H1 (cell line): ENCODE results near the gene MBD5. TPM values are rescaled to one million over a fixed set of nuclear protein-coding genes. Genes with fewer than 3 reads are reported as not detected.

ENCODE experiments used
- CTCF ChIA-PET: fragments of 300-600 bp; sonication (Branson Sonifier 250); formaldehyde crosslinking; loops from one replicate; lab custom pipeline; 2021; ENCODE audit not compliant: partially characterized antibody; lab: Charles Lee
- POLR2A ChIA-PET: fragments of 300-600 bp; sonication (Branson Sonifier 250); formaldehyde crosslinking; loops from one replicate; lab custom pipeline; 2021; ENCODE audit warnings: inconsistent platforms; ENCODE audit not compliant: partially characterized antibody; lab: Charles Lee
- DNase-seq, 2 experiments: peaks; one replicate each; pipeline versions ENCODE4 v3.0.0 to v3.0.0-alpha.2; 2010 to 2022; ENCODE audit warnings: low spot score in 2 of 2, low read depth in 1 of 2, mixed read lengths in 1 of 2
- FAIRE-seq: peaks from 2 replicates; lab custom pipeline; 2011; peaks lifted over from hg19 to GRCh38; lab: Jason Lieb, UNC
- H2AFZ ChIP-seq: 2 replicates; pipeline ENCODE4 v1.8.1; 2012; ENCODE audit warnings: low read length, inconsistent platforms
- H2AK5ac ChIP-seq: 2 replicates; pipeline ENCODE4 v1.6.1; 2013; ENCODE audit warnings: low read depth, low read length
- H2BK120ac ChIP-seq: replicated peaks from 2 replicates; pipeline ENCODE3; 2013; ENCODE audit warnings: low read depth, low read length, inconsistent platforms
- H2BK12ac ChIP-seq: 2 replicates; pipeline ENCODE4 v1.6.1; 2013; ENCODE audit warnings: low read depth, low read length
- H2BK15ac ChIP-seq: 2 replicates; pipeline ENCODE4 v1.6.1; 2013; ENCODE audit warnings: low read length
- H2BK20ac ChIP-seq: 2 replicates; pipeline ENCODE4 v1.6.1; 2013; ENCODE audit warnings: low read length
- H2BK5ac ChIP-seq: 2 replicates; pipeline ENCODE4 v1.6.1; 2013; ENCODE audit warnings: low read depth, low read length
- H3K14ac ChIP-seq: 2 replicates; pipeline ENCODE4 v1.6.1; 2013; ENCODE audit warnings: inconsistent platforms; ENCODE audit not compliant: insufficient read length
- H3K18ac ChIP-seq: 2 replicates; pipeline ENCODE4 v1.6.1; 2013; ENCODE audit warnings: low read length; ENCODE audit errors: extremely low read depth
- H3K23ac ChIP-seq: 2 replicates; pipeline ENCODE4 v1.6.1; 2013; ENCODE audit warnings: inconsistent platforms; ENCODE audit not compliant: insufficient read length
- H3K23me2 ChIP-seq: 2 replicates; pipeline ENCODE4 v1.6.1; 2013; ENCODE audit warnings: low read depth, low read length
- H3K27ac ChIP-seq: 2 replicates; pipeline ENCODE4 v1.6.1; 2011; ENCODE audit warnings: low read depth, low read length, inconsistent platforms
- H3K27me3 ChIP-seq, 4 experiments: replicated peaks in 1 of 4; 1 replicate in 1 of 4; 2 replicates in 3 of 4; pipeline versions ENCODE4 v1.6.1 to v1.8.1; 2011 to 2013; ENCODE audit warnings: low read length in 3 of 4, mild to moderate bottlenecking in 3 of 4, inconsistent platforms in 2 of 4, mixed read lengths in 2 of 4, moderate library complexity in 1 of 4; ENCODE audit not compliant: control insufficient read depth in 3 of 4, insufficient read depth in 3 of 4; ENCODE audit errors: extremely low read depth in 1 of 4
- H3K36me3 ChIP-seq, 4 experiments: 2 replicates each; pipeline versions ENCODE4 v1.6.1 to v1.8.1; 2011 to 2013; ENCODE audit warnings: mild to moderate bottlenecking in 4 of 4, low read length in 3 of 4, moderate library complexity in 2 of 4, control low read depth in 1 of 4, inconsistent platforms in 1 of 4; ENCODE audit not compliant: insufficient read depth in 4 of 4, control insufficient read depth in 2 of 4
- H3K4ac ChIP-seq: replicated peaks from 2 replicates; pipeline ENCODE3; 2013; ENCODE audit warnings: low read length, low read depth, mixed read lengths, inconsistent platforms; ENCODE audit not compliant: insufficient read length
- H3K4me1 ChIP-seq, 4 experiments: replicated peaks in 1 of 4; 1 replicate in 1 of 4; 2 replicates in 3 of 4; pipeline versions ENCODE4 v1.6.1 to v1.8.1; 2011 to 2013; ENCODE audit warnings: low read length in 3 of 4, inconsistent platforms in 2 of 4, mixed read lengths in 1 of 4; ENCODE audit not compliant: insufficient read depth in 4 of 4, control insufficient read depth in 3 of 4
- H3K4me2 ChIP-seq, 2 experiments: 2 replicates each; pipeline versions ENCODE4 v1.6.1 to v1.8.1; 2011 to 2013; ENCODE audit warnings: low read depth in 2 of 2, low read length in 2 of 2, control low read depth in 1 of 2, inconsistent platforms in 1 of 2, mild to moderate bottlenecking in 1 of 2; ENCODE audit not compliant: insufficient read depth in 1 of 2
- H3K4me3 ChIP-seq, 4 experiments: fragments of 200-600, 300-600 bp in 1 of 4; sonication (generic), shearing (Covaris generic), sonication (Bioruptor Twin) in 1 of 4; 2 replicates each; pipeline versions ENCODE4 v1.5.1 to v1.8.1; 2011 to 2016; ENCODE audit warnings: low read length in 4 of 4, low read depth in 3 of 4, control low read depth in 2 of 4, inconsistent platforms in 2 of 4, mild to moderate bottlenecking in 2 of 4, mixed read lengths in 1 of 4, moderate library complexity in 1 of 4; ENCODE audit not compliant: insufficient read depth in 2 of 4; ENCODE audit errors: extremely low read depth in 1 of 4
- H3K56ac ChIP-seq: replicated peaks from 2 replicates; pipeline ENCODE3; 2013; ENCODE audit warnings: low read depth, mild to moderate bottlenecking, mixed read lengths, low read length, inconsistent platforms; ENCODE audit not compliant: insufficient read length
- H3K79me1 ChIP-seq: 2 replicates; pipeline ENCODE4 v1.6.1; 2013; ENCODE audit warnings: low read depth, low read length, control low read depth
- H3K79me2 ChIP-seq, 2 experiments: 2 replicates each; pipeline versions ENCODE4 v1.6.1 to v1.8.1; 2012 to 2013; ENCODE audit warnings: low read length in 2 of 2, mild to moderate bottlenecking in 2 of 2, inconsistent platforms in 1 of 2; ENCODE audit not compliant: insufficient read depth in 2 of 2, control insufficient read depth in 1 of 2
- H3K9ac ChIP-seq, 4 experiments: replicated peaks in 1 of 4; 1 replicate in 1 of 4; 2 replicates in 3 of 4; pipeline versions ENCODE4 v1.6.1 to v1.8.1; 2011 to 2013; ENCODE audit warnings: low read depth in 3 of 4, low read length in 3 of 4, control low read depth in 2 of 4, mild to moderate bottlenecking in 2 of 4, moderate library complexity in 2 of 4, inconsistent platforms in 1 of 4; ENCODE audit errors: extremely low read depth in 1 of 4
- H3K9me3 ChIP-seq, 2 experiments: 2 replicates each; pipeline versions ENCODE4 v1.6.1 to v1.8.1; 2012 to 2013; ENCODE audit warnings: mild to moderate bottlenecking in 2 of 2, moderate library complexity in 2 of 2, control low read depth in 1 of 2, inconsistent platforms in 1 of 2, low read depth in 1 of 2, low read length in 1 of 2, mixed read lengths in 1 of 2; ENCODE audit not compliant: insufficient read depth in 2 of 2
- H4K20me1 ChIP-seq, 2 experiments: replicated peaks in 1 of 2; 2 replicates each; pipeline versions ENCODE3 to v1.8.1; 2011 to 2013; ENCODE audit warnings: inconsistent platforms in 2 of 2, low read length in 2 of 2, mild to moderate bottlenecking in 1 of 2; ENCODE audit not compliant: insufficient read depth in 2 of 2, control insufficient read depth in 1 of 2
- H4K5ac ChIP-seq: 2 replicates; pipeline ENCODE4 v1.6.1; 2013; ENCODE audit warnings: low read length, low read depth, mixed read lengths, inconsistent platforms; ENCODE audit not compliant: insufficient read length
- H4K8ac ChIP-seq: 2 replicates; pipeline ENCODE4 v1.8.0; 2013; ENCODE audit warnings: mild to moderate bottlenecking, moderate library complexity, low read length, inconsistent platforms; ENCODE audit not compliant: insufficient read depth; ENCODE audit errors: extremely low read depth
- H4K91ac ChIP-seq: replicated peaks from 2 replicates; pipeline ENCODE3; 2013; ENCODE audit warnings: low read length, mixed read lengths, inconsistent platforms; ENCODE audit not compliant: insufficient read length
- CBX8 ChIP-seq: fragments of 300-800, 300-1000 bp; sonication (generic); IDR thresholded peaks from 2 replicates; pipeline ENCODE4 v1.7.1; 2016; ENCODE audit warnings: low read depth, low read length, borderline replicate concordance
- CREB1 ChIP-seq: IDR thresholded peaks from 2 replicates; pipeline ENCODE4 v1.6.1; 2012; ENCODE audit warnings: inconsistent platforms
- CTCF ChIP-seq, 3 experiments: IDR thresholded peaks; 1 replicate in 2 of 3; 2 replicates in 1 of 3; pipeline versions ENCODE4 v1.5.1 to v1.6.1; 2011; ENCODE audit warnings: low read length in 3 of 3, mild to moderate bottlenecking in 3 of 3, inconsistent platforms in 2 of 3, low read depth in 1 of 3, moderate library complexity in 1 of 3; ENCODE audit not compliant: insufficient read depth in 1 of 3; ENCODE audit errors: control extremely low read depth in 1 of 3
- NANOG ChIP-seq: IDR thresholded peaks from 2 replicates; pipeline ENCODE4 v1.6.1; 2011; ENCODE audit warnings: low read length, low read depth, mild to moderate bottlenecking, inconsistent platforms; ENCODE audit not compliant: insufficient read depth, poor library complexity, severe bottlenecking
- POLR2A ChIP-seq, 2 experiments: IDR thresholded peaks; 1 replicate in 1 of 2; 2 replicates in 1 of 2; pipeline ENCODE4 v1.6.1; 2011; ENCODE audit warnings: low read depth in 2 of 2, low read length in 2 of 2, mild to moderate bottlenecking in 2 of 2; ENCODE audit errors: control extremely low read depth in 1 of 2
- RAD21 ChIP-seq, 2 experiments: IDR thresholded peaks in 1 of 2; conservative IDR thresholded peaks in 1 of 2; 2 replicates each; pipeline ENCODE4 v1.6.1; 2011; ENCODE audit warnings: low read depth in 2 of 2, low read length in 2 of 2, improper control_type of control experiment in 1 of 2, inconsistent platforms in 1 of 2, mild to moderate bottlenecking in 1 of 2, moderate library complexity in 1 of 2
- RNF2 ChIP-seq: fragments of 200-900, 300-1000 bp; sonication (generic); IDR thresholded peaks from 2 replicates; pipeline ENCODE4 v1.7.1; 2016; ENCODE audit warnings: borderline replicate concordance, low read depth, mild to moderate bottlenecking, antibody characterized with exemption, low read length; ENCODE audit not compliant: poor library complexity, severe bottlenecking; ENCODE audit errors: missing control alignments
- SP1 ChIP-seq: IDR thresholded peaks from 2 replicates; pipeline ENCODE4 v1.6.1; 2011; ENCODE audit warnings: low read depth, low read length
- TBP ChIP-seq: IDR thresholded peaks from 2 replicates; pipeline ENCODE4 v1.6.1; 2011; ENCODE audit warnings: low read depth, low read length, improper control_type of control experiment
- WGBS, 2 experiments: shearing (Covaris generic) in 1 of 2; methylation state at CpG; one replicate each; pipeline versions ENCODE4 v1.1.6 to v1.1.7; 2013 to 2015; ENCODE audit warnings: low lambda C conversion rate in 2 of 2, mixed read lengths in 2 of 2, inconsistent platforms in 1 of 2, low coverage in 1 of 2, missing lambda C conversion rate in 1 of 2; ENCODE audit not compliant: insufficient replicate concordance in 2 of 2, insufficient coverage in 1 of 2, insufficient read length in 1 of 2; ENCODE audit errors: extremely low coverage in 1 of 2, missing lambda C conversion rate in 1 of 2; 5-methylcytosine and 5-hydroxymethylcytosine counted together
- polyA plus RNA-seq, 7 experiments: library from polyadenylated mRNA; depleted of rRNA in 3 of 7; stranded (reverse) in 5 of 7; unstranded in 2 of 7; fragments of >200 nt in 5 of 7; fragments of 200-250 nt in 2 of 7; gene quantifications; 1 replicate in 5 of 7; 2 replicates in 1 of 7; 4 replicates in 1 of 7; pipeline versions ENCODE4 v1.2.1 to v1.2.3, GENCODE V29; 2011 to 2013; ENCODE audit warnings: missing spikeins in 2 of 7, mixed read lengths in 2 of 7
- total RNA-seq: library from RNA; stranded (reverse); fragmentation: NEBNext Ultra II Directional; extraction: Animal tissue kit (Norgen Biotek cat#: 25700); gene quantifications from 2 replicates; pipeline ENCODE4 v1.2.1, GENCODE V29; 2021

Gene MBD5
- total and polyA plus RNA-seq, 2 of the 8 experiments (the other 6 are each of a cell fraction or from before 2014, with no cell fraction given), result 9.7 to 29.4 TPM

- H2AK5ac ChIP-seq, result no peak overlapping the region
- no peak overlapping the region for H2BK12ac ChIP-seq
- no peak overlapping the region for H3K14ac ChIP-seq
- H3K23me2 ChIP-seq, result no peaks in the 10 kb centered on the region
- H4K20me1 ChIP-seq, result no peaks in the 10 kb centered on the region
- no peaks in the 10 kb centered on the region for H3K79me2 ChIP-seq
- H2BK120ac ChIP-seq, result no peak overlapping the region
- H2AFZ ChIP-seq, result no peak overlapping the region
- H4K8ac ChIP-seq, result no peak overlapping the region
- TF ChIP-seq CTCF (IDR thresholded peaks at IDR 0.05; ENCODE audit: control extremely low read depth in 1 of 3, insufficient read depth in 1 of 3, low read depth in 1 of 3, low read length in 3 of 3) (no peak), POLR2A (IDR thresholded peaks at IDR 0.05; ENCODE audit: control extremely low read depth in 1 of 2, low read depth in 2 of 2, low read length in 2 of 2) (no peak), NANOG (no peak), RNF2 (no peak), CREB1 (no peak), CBX8 (no peak), RAD21 (IDR thresholded peaks at IDR 0.05 in 1 of 2, conservative IDR thresholded peaks at IDR 0.05 in 1 of 2; ENCODE audit: low read depth in 2 of 2, low read length in 2 of 2) (no peak), SP1 (no peak), TBP (no peak)
- H3K9ac ChIP-seq, result no peak overlapping the region
- no peak overlapping the region for H3K23ac ChIP-seq
- peaks cover 0 to 10% (median 3%) of the 10 kb centered on the region in 4 experiments; a peak in 6 of 8 replicates for H3K36me3 ChIP-seq
- CTCF ChIA-PET, result interaction anchor here (0.9 kb wide), 1 partner anchor 255 kb away, joined by 4 read pairs; no protein-coding TSS in a partner anchor
- H2BK5ac ChIP-seq, result no peak overlapping the region
- DNase-seq (no peak), FAIRE-seq (no peak)
- H3K79me1 ChIP-seq, result no peaks in the 10 kb centered on the region
- POLR2A ChIA-PET, result no interaction called here
- no peak overlapping the region for H4K91ac ChIP-seq
- no peak overlapping the region for H2BK15ac ChIP-seq
- H4K5ac ChIP-seq, result no peak overlapping the region
- no peaks in the 10 kb centered on the region for H3K4me1 ChIP-seq
- H3K56ac ChIP-seq, result no peak overlapping the region
- no peak overlapping the region for H3K4me3 ChIP-seq
- no peaks in the 10 kb centered on the region for H3K27me3 ChIP-seq
- H3K4ac ChIP-seq, result no peak overlapping the region
- 96% methylated on average over 6 of the region's 6 CpGs; no CpG with 5 or more reads in 1 of the 2 experiments for WGBS, 2 experiments
- H3K9me3 ChIP-seq, result peaks cover 18 to 26% of the 10 kb centered on the region in 2 experiments
- no peak overlapping the region for H2BK20ac ChIP-seq
- H3K27ac ChIP-seq, result no peak overlapping the region
- no peak overlapping the region for H3K18ac ChIP-seq
- H3K4me2 ChIP-seq, result no peak overlapping the region
Observed at GRCh38 chr2:148253685-148254084, 232.8 kb downstream of the MBD5 start.
